ENCODE data around the gene DEFB114.

GRCh38 chr6:49934770-49935169, 29.2 kb downstream of the DEFB114 start:
- no peak for TF ChIP-seq CTCF (IDR thresholded peaks at IDR 0.05)
- no peak for TF ChIP-seq POLR2A (IDR thresholded peaks at IDR 0.05)
